ENCODE results near the gene CCDC69. TPM values are rescaled to one million over a fixed set of nuclear protein-coding genes. Genes with fewer than 3 reads are reported as not detected.

Gene CCDC69, protein sequence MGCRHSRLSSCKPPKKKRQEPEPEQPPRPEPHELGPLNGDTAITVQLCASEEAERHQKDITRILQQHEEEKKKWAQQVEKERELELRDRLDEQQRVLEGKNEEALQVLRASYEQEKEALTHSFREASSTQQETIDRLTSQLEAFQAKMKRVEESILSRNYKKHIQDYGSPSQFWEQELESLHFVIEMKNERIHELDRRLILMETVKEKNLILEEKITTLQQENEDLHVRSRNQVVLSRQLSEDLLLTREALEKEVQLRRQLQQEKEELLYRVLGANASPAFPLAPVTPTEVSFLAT
- 0.38 and 5.9 TPM in 2 replicates for total RNA-seq (ENCODE audit: low replicate concordance)

GRCh38 chr5:151223447-151224264 lies at the start of gene CCDC69:
TSS of gene CCDC69 (minus strand) at chr5:151224092. CDS start at chr5:151223970, 122 bp downstream.

GRCh38 chr5:151252762-151253604 lies 29.1 kb upstream of the CCDC69 start, which contains the start of gene GM2A:
TSS of gene GM2A (plus strand) at chr5:151253185. CDS start at chr5:151253217, 32 bp downstream.

DNA sequence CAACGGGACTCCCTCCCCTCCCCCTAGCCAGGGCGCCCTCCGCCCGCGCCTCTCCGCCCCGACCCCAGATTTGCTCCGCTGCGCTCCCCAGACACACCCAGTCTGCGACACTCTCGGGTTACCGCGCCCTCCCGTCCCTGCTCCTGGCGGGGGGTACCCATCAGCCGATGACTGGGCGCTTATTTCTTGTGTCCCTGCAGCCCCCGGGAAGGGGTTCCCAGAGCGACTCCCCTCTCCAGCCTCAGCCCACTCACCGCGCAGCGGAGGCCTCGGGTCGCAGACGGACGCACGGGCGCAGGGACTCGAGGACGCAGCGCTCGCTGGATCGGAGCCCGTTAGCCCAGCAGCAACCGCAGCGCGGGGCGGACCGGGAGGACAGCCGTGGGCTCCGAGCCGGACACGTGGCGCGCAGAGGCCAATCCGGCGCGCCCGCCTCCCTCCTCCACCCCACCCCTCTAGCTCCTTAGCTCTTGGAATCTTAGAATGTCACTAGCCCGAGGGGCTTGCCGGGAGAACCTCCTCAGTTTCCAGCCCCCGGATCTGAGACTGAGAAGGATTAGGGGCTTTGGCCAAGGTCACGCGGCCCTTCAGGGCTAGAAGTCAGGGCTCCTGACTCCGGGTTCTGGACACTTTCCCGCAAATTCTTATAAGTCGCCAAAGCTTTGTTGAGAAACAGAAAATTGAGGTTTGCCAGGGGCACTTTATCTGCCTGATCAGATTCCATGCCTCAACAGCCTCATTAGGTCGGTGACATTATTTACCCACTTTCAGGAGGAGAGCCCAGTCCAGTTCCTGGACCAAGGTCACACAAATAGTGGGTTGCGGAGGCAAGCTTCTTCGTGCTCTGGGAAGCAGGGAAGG lies 66.2 kb downstream of the CCDC69 start, which contains the start of gene ANXA6:
Gene ANXA6 (minus strand): TSS at position 354 of the 861 bp plus-strand sequence. CDS start 9,878 bp downstream, outside the sequence.

Other genes with a start within 250 kb of the CCDC69 start
- gene GPX3, start 203.5 kb downstream of the CCDC69 start, total RNA-seq (ENCODE audit: low replicate concordance): 15.8 and 54.4 TPM in 2 replicates
- gene TNIP1, start 143.1 kb downstream of the CCDC69 start, total RNA-seq (ENCODE audit: low replicate concordance): 66.5 and 74.7 TPM in 2 replicates
- gene ANXA6, start 66.3 kb downstream of the CCDC69 start, total RNA-seq (ENCODE audit: low replicate concordance): 546 and 984 TPM in 2 replicates
- 14.1 and 39.8 TPM in 2 replicates for gene GM2A, start 29.1 kb upstream of the CCDC69 start, total RNA-seq (ENCODE audit: low replicate concordance)
- not detected in 2 replicates for gene SLC36A3, start 79.7 kb upstream of the CCDC69 start, total RNA-seq (ENCODE audit: low replicate concordance)
- 0.12 TPM in 1 of 2 replicates, not detected in the other for gene SLC36A2, start 123.5 kb upstream of the CCDC69 start, total RNA-seq (ENCODE audit: low replicate concordance)
- 3.4 and 5.4 TPM in 2 replicates for gene SLC36A1, start 223.5 kb upstream of the CCDC69 start, total RNA-seq (ENCODE audit: low replicate concordance)

Measured in smooth muscle cell of the coronary artery (primary cell).